Fibroblast of lung (primary cell): ENCODE data around the gene SOCS1.

Source experiments
- EZH2 ChIP-seq: IDR thresholded peaks from 2 replicates; pipeline ENCODE4 v1.5.1; 2012; ENCODE audit warnings: low read length, control low read depth, mild to moderate bottlenecking; ENCODE audit errors: missing control alignments
- TF ChIP-seq, protein P1 (sequence below), 2 donors: IDR thresholded peaks in 1 of 2; conservative IDR thresholded peaks in 1 of 2; 1 replicate in 1 of 2; 2 replicates in 1 of 2; pipeline ENCODE4 v1.5.1; 2011 to 2012; ENCODE audit warnings: low read length in 2 of 2, control low read depth in 1 of 2, inconsistent platforms in 1 of 2, low read depth in 1 of 2, mild to moderate bottlenecking in 1 of 2

GRCh38 chr16:11241480-11242204 is 14.4 kb downstream of the SOCS1 start:
- TF ChIP-seq, protein P1, sequence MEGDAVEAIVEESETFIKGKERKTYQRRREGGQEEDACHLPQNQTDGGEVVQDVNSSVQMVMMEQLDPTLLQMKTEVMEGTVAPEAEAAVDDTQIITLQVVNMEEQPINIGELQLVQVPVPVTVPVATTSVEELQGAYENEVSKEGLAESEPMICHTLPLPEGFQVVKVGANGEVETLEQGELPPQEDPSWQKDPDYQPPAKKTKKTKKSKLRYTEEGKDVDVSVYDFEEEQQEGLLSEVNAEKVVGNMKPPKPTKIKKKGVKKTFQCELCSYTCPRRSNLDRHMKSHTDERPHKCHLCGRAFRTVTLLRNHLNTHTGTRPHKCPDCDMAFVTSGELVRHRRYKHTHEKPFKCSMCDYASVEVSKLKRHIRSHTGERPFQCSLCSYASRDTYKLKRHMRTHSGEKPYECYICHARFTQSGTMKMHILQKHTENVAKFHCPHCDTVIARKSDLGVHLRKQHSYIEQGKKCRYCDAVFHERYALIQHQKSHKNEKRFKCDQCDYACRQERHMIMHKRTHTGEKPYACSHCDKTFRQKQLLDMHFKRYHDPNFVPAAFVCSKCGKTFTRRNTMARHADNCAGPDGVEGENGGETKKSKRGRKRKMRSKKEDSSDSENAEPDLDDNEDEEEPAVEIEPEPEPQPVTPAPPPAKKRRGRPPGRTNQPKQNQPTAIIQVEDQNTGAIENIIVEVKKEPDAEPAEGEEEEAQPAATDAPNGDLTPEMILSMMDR (conservative IDR thresholded peaks at IDR 0.05 in 1 of 2, IDR thresholded peaks at IDR 0.05 in 1 of 2; ENCODE audit: low read depth in 1 of 2, low read length in 2 of 2): no peak
- no peak for TF ChIP-seq EZH2
